CD4-positive, alpha-beta T cell treated with Interleukin-6 for 4 hours (primary cell): ENCODE measurements around the gene PFKL.

Experiments used
- DNase-seq: peaks from one replicate; pipeline ENCODE4 v3.0.0-alpha.2; 2020; ENCODE audit warnings: mixed read lengths

PFKL gene

GRCh38 chr21:44365251-44365966, 65.6 kb downstream of the PFKL start:
- DNase-seq = no peak

GRCh38 chr21:44365967-44366585, 66.2 kb downstream of the PFKL start:
- no peak for DNase-seq

- no peak for DNase-seq
Measured at GRCh38 chr21:44366586-44367211, 66.8 kb downstream of the PFKL start.

- no peak for DNase-seq
Measured at GRCh38 chr21:44368711-44369446, 69.0 kb downstream of the PFKL start.

- DNase-seq = no peak
Measured at GRCh38 chr21:44370027-44370735, 70.3 kb downstream of the PFKL start.

GRCh38 chr21:44370786-44371410, 71.0 kb downstream of the PFKL start:
- DNase-seq = no peak

GRCh38 chr21:44371596-44371995, 71.7 kb downstream of the PFKL start:
- no peak for DNase-seq

GRCh38 chr21:44372616-44373015, 72.8 kb downstream of the PFKL start:
- DNase-seq = no peak

- DNase-seq = no peak
Measured at GRCh38 chr21:44374601-44375280, 74.9 kb downstream of the PFKL start.

GRCh38 chr21:44375281-44375651, 75.4 kb downstream of the PFKL start:
- DNase-seq = peak; percentile 16

- no peak for DNase-seq
Measured at GRCh38 chr21:44375761-44376241, 75.9 kb downstream of the PFKL start.

GRCh38 chr21:44376606-44377005, 76.8 kb downstream of the PFKL start:
- DNase-seq = no peak
